ENCODE results near the gene TMX3. TPM values are rescaled to one million over a fixed set of nuclear protein-coding genes. Genes with fewer than 3 reads are reported as not detected.
A peak's percentile ranks its signal among the peaks of the same experiment; 100 is the strongest.

The TMX3 gene
- total and polyA plus RNA-seq, 8 donors, result 11.1 to 25.5 (median 15.6) TPM

DNA sequence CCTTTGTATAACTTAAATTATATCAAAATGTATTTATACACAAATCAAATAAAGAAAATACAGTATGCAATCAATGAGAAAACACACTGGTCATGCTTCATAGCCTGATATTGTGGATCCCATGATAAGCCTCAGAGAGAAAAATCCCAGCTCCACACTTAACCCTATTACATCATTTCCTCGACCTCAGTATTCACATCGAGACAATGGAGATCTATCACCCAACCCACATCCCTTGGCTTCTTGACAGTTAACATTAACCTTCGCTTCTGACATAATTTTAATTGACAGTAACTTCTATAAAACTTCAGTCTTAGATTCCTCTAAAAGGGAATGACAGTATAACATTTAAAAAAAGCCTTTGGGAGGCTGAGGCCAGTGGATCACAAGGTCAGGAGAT lies 11.6 kb downstream of the TMX3 start:
- TF ChIP-seq, protein P1, sequence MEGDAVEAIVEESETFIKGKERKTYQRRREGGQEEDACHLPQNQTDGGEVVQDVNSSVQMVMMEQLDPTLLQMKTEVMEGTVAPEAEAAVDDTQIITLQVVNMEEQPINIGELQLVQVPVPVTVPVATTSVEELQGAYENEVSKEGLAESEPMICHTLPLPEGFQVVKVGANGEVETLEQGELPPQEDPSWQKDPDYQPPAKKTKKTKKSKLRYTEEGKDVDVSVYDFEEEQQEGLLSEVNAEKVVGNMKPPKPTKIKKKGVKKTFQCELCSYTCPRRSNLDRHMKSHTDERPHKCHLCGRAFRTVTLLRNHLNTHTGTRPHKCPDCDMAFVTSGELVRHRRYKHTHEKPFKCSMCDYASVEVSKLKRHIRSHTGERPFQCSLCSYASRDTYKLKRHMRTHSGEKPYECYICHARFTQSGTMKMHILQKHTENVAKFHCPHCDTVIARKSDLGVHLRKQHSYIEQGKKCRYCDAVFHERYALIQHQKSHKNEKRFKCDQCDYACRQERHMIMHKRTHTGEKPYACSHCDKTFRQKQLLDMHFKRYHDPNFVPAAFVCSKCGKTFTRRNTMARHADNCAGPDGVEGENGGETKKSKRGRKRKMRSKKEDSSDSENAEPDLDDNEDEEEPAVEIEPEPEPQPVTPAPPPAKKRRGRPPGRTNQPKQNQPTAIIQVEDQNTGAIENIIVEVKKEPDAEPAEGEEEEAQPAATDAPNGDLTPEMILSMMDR (IDR thresholded peaks at IDR 0.05), result no peak
- no peaks in the 10 kb centered on the region for H3K9me3 ChIP-seq
- no peaks in the 10 kb centered on the region for H3K36me3 ChIP-seq
- no peaks in the 10 kb centered on the region for H3K27me3 ChIP-seq
- DNase-seq, result no peak
- peaks cover 0 to 10% (median 0%) of the 10 kb centered on the region in 3 donors for H3K4me1 ChIP-seq
- H3K4me3 ChIP-seq, result no peak overlapping the region
- H3K27ac ChIP-seq, result no peak overlapping the region
- intact Hi-C loops (cut with DNase I), result no loop called here
- ATAC-seq, result no peak
- WGBS, 2 donors, result 86 to 89% methylated on average over 3 of the region's 3 CpGs
- FAIRE-seq, result no peak

DNA sequence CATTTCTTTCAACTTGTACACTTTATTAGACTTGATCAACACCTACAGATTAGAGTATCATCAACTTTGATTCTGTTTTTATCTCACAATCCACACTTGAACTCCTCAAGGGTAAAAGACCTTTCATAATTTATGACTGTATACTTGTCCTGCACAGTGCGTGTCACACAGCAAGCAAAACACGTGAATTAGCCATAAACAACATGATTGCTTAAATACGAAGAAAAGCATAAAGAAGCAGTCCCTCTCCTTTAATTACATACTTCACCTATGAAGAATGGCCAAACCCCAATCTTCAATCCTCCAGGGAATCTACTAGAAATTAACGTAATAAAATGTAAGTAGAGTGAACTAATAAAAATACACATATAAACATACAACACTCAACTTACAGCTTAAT lies 13.6 kb downstream of the TMX3 start:
- DNase-seq (no peak), ATAC-seq (no peak), FAIRE-seq (no peak)
- no peaks in the 10 kb centered on the region for H3K9me3 ChIP-seq
- H3K4me1 ChIP-seq, result peaks cover 0 to 4% (median 0%) of the 10 kb centered on the region in 3 donors
- intact Hi-C loops (cut with DNase I), result no loop called here
- H3K36me3 ChIP-seq, result peaks cover 0 to 10% (median 0%) of the 10 kb centered on the region in 3 donors
- no peak overlapping the region for H3K27ac ChIP-seq
- WGBS, 2 donors, result 94% methylated on average over 4 of the region's 4 CpGs
- no peak overlapping the region for H3K4me3 ChIP-seq
- TF ChIP-seq, protein P1 (IDR thresholded peaks at IDR 0.05), result no peak
- H3K27me3 ChIP-seq, result no peaks in the 10 kb centered on the region

DNA sequence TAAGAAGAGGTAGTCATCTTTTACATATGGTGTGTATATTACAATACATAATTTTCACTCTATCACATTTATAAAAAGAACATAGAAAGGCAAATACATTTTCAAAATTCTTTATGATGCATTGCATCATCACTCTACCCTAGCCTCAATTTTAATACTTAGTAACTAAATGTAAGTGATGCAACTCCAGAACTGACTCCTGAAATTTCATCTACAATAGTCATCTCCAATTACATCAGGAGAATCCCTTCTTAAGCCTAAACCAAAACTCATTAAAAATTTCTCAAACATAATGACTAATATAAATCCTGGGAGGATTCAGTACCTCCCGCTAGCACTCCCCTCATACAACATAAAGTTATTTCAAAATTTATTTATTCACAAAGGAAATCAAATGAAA lies 15.9 kb downstream of the TMX3 start:
- peaks cover 0 to 25% (median 5%) of the 10 kb centered on the region in 3 donors for H3K36me3 ChIP-seq
- no peak for FAIRE-seq

DNA sequence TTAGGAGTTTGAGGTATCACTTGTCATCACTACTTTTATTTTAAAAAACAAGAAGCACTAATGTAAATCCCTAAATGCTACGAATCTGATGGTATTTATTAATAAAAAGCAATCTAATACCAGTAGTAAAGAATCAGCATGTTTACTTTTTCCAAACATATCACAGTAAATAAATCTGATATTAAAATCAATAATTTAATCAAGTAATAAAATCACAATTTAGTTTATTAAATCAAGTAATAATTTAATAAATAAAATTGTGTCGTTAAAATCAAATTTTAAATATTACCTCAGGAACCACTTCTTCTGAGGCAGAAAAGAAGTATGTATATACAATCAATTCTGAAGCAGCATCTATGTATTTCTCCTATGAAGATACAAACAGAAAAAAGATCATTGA lies 18.0 kb downstream of the TMX3 start:
- no peaks in the 10 kb centered on the region for H3K4me1 ChIP-seq
- H3K27me3 ChIP-seq, result no peaks in the 10 kb centered on the region
- no peaks in the 10 kb centered on the region for H3K9me3 ChIP-seq
- TF ChIP-seq, protein P1 (IDR thresholded peaks at IDR 0.05), result no peak
- no peak for FAIRE-seq
- no peak overlapping the region for H3K4me3 ChIP-seq
- no peak for DNase-seq
- no peak for ATAC-seq
- peaks cover 0 to 32% (median 5%) of the 10 kb centered on the region in 3 donors for H3K36me3 ChIP-seq
- H3K27ac ChIP-seq, result no peak overlapping the region
- intact Hi-C loops (cut with DNase I), result no loop called here
- 85 to 90% methylated on average over 2 of the region's 2 CpGs for WGBS, 2 donors

More for the DNA sequence above, 15.9 kb downstream of the TMX3 start:
- Histone ChIP-seq H3K27me3 (no peaks in the 10 kb centered on the region), H3K4me3 (no peak overlapping the region), H3K27ac (no peak overlapping the region), H3K4me1 (no peaks in the 10 kb centered on the region), H3K9me3 (no peaks in the 10 kb centered on the region)
- ATAC-seq (no peak), DNase-seq (no peak)
- 99 to 100% methylated on average over 1 of the region's 1 CpG for WGBS, 2 donors
- TF ChIP-seq, protein P1 (IDR thresholded peaks at IDR 0.05), result no peak
- intact Hi-C loops (cut with DNase I), result no loop called here

DNA sequence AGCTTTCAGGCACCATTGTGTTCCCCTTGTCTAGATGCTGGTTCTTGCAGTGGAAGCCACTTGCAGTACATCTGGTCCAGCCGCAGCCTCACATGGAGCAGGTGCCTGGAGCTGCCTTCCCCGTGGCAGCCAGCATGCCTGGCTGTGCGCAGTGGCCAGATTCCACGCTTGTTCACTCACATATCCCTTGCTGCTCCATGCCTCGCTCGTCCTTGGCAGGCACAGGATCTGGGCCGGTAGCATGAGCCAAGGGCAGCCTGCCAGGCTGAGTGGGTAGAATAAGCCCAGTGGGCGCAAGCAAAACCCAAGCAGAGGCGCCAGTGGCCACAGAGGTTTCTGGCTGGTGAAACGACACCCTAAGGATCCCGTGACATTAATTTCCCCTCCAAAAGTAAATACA lies 20.6 kb downstream of the TMX3 start:
- TF ChIP-seq, protein P1 (IDR thresholded peaks at IDR 0.05), result no peak
- Histone ChIP-seq H3K4me1 (no peaks in the 10 kb centered on the region), H3K9me3 (no peaks in the 10 kb centered on the region), H3K27ac (no peak overlapping the region), H3K36me3 (peaks cover 0 to 39% (median 9%) of the 10 kb centered on the region in 3 donors), H3K27me3 (no peaks in the 10 kb centered on the region), H3K4me3 (no peak overlapping the region)
- WGBS, 2 donors, result 92 to 96% methylated on average over 11 of the region's 11 CpGs
- FAIRE-seq (no peak), DNase-seq (peak in 2 of 6 donors; percentile 22 to 45), ATAC-seq (no peak)
- intact Hi-C loops (cut with DNase I), result no loop called here
